Body of pancreas (tissue), 4 donors: ENCODE measurements around the gene THEM5.

Source experiments
- CTCF ChIP-seq, 7 experiments: fragments of 450-650 bp in 4 of 7; fragments of 200-600 bp in 3 of 7; sonication (generic) in 3 of 7; IDR thresholded peaks; one replicate each; pipeline ENCODE4 v1.5.1; 2016 to 2019; ENCODE audit warnings: antibody characterized with exemption in 7 of 7
- POLR2A ChIP-seq, 3 donors: fragments of 450-650 bp; IDR thresholded peaks; one replicate each; pipeline ENCODE4 v1.6.1; 2016; ENCODE audit warnings: antibody characterized with exemption in 3 of 3, mild to moderate bottlenecking in 2 of 3

GRCh38 chr1:151841141-151841540 lies 12.4 kb downstream of the THEM5 start:
- no peak for TF ChIP-seq CTCF (IDR thresholded peaks at IDR 0.05)
- no peak for TF ChIP-seq POLR2A (IDR thresholded peaks at IDR 0.05)
